MG63 (cell line): ENCODE measurements around the gene TULP4. TPM values are rescaled to one million over a fixed set of nuclear protein-coding genes. Genes with fewer than 3 reads are reported as not detected.
A peak's percentile ranks its signal among the peaks of the same experiment; 100 is the strongest.
"Not testable (repeated sequence)": the region's sequence is repeated elsewhere in the genome, so short reads cannot be mapped to it uniquely, and the experiment has no call there.

ENCODE experiments used
- DNase-seq: peaks from one replicate; pipeline ENCODE4 v3.0.0-alpha.2; 2020
- H3K27me3 ChIP-seq: fragments of 250-450 bp; sonication (Bioruptor Pico); 2 replicates; pipeline ENCODE4 v1.5.1; 2020; ENCODE audit warnings: mild to moderate bottlenecking, moderate library complexity
- H3K36me3 ChIP-seq: fragments of 250-450 bp; sonication (Bioruptor Pico); 2 replicates; pipeline ENCODE4 v1.5.1; 2020; ENCODE audit warnings: mild to moderate bottlenecking, moderate library complexity
- H3K4me3 ChIP-seq: fragments of 250-450 bp; sonication (Bioruptor Pico); 2 replicates; pipeline ENCODE4 v1.5.1; 2020; ENCODE audit warnings: mild to moderate bottlenecking, moderate library complexity
- H3K9me3 ChIP-seq: fragments of 250-450 bp; sonication (Bioruptor Pico); 2 replicates; pipeline ENCODE4 v1.5.1; 2020; ENCODE audit warnings: mild to moderate bottlenecking, moderate library complexity
- total RNA-seq: library from RNA; depleted of rRNA; stranded (reverse); fragments of >200 nt; shearing (Covaris generic); gene quantifications from 2 replicates; pipeline ENCODE4 v1.2.3, GENCODE V29; 2014; ENCODE audit warnings: low replicate concordance

Gene TULP4
- total RNA-seq, 1 experiment from 2014 or later: 19.1 TPM

GRCh38 chr6:158543606-158544185 is 231.4 kb downstream of the TULP4 start:
- H3K36me3 ChIP-seq: no peaks in the 10 kb centered on the region
- DNase-seq: no peak
- H3K27me3 ChIP-seq: no peaks in the 10 kb centered on the region
- H3K4me3 ChIP-seq: no peak overlapping the region
- H3K9me3 ChIP-seq: no peaks in the 10 kb centered on the region

GRCh38 chr6:158544428-158544827 is 232.2 kb downstream of the TULP4 start:
- Histone ChIP-seq H3K36me3 (no peaks in the 10 kb centered on the region), H3K4me3 (no peak overlapping the region), H3K27me3 (no peaks in the 10 kb centered on the region), H3K9me3 (no peaks in the 10 kb centered on the region)
- DNase-seq: no peak

- no peaks in the 10 kb centered on the region for H3K9me3 ChIP-seq
- no peaks in the 10 kb centered on the region for H3K27me3 ChIP-seq
- no peaks in the 10 kb centered on the region for H3K36me3 ChIP-seq
- no peak overlapping the region for H3K4me3 ChIP-seq
- DNase-seq: no peak
These were observed 233.0 kb downstream of the TULP4 start for GRCh38 chr6:158545043-158545966.

GRCh38 chr6:158548418-158549161 is 236.3 kb downstream of the TULP4 start:
- Histone ChIP-seq H3K9me3 (no peaks in the 10 kb centered on the region), H3K36me3 (no peaks in the 10 kb centered on the region)
- no peak for DNase-seq

GRCh38 chr6:158552055-158552795 is 240.0 kb downstream of the TULP4 start:
- Histone ChIP-seq H3K27me3 (no peaks in the 10 kb centered on the region), H3K36me3 (no peaks in the 10 kb centered on the region), H3K4me3 (no peak overlapping the region), H3K9me3 (no peaks in the 10 kb centered on the region)
- no peak for DNase-seq

More at GRCh38 chr6:158548418-158549161, 236.3 kb downstream of the TULP4 start:
- H3K4me3 ChIP-seq: no peak overlapping the region
- H3K27me3 ChIP-seq: no peaks in the 10 kb centered on the region

GRCh38 chr6:158552796-158553138 is 240.5 kb downstream of the TULP4 start:
- no peak for DNase-seq
- H3K27me3 ChIP-seq: no peaks in the 10 kb centered on the region
- no peak overlapping the region for H3K4me3 ChIP-seq
- no peaks in the 10 kb centered on the region for H3K9me3 ChIP-seq
- H3K36me3 ChIP-seq: no peaks in the 10 kb centered on the region

- Histone ChIP-seq H3K9me3 (no peaks in the 10 kb centered on the region), H3K4me3 (no peak overlapping the region), H3K27me3 (no peaks in the 10 kb centered on the region), H3K36me3 (no peaks in the 10 kb centered on the region)
- DNase-seq: no peak
These were observed 242.5 kb downstream of the TULP4 start for GRCh38 chr6:158554611-158555361.

- no peaks in the 10 kb centered on the region for H3K36me3 ChIP-seq
- no peak for DNase-seq
- H3K9me3 ChIP-seq: no peaks in the 10 kb centered on the region
These were observed 243.8 kb downstream of the TULP4 start for GRCh38 chr6:158556113-158556512.

GRCh38 chr6:158557110-158557509 is 244.8 kb downstream of the TULP4 start:
- not testable (repeated sequence) for DNase-seq, H3K27me3 ChIP-seq, H3K9me3 ChIP-seq, H3K36me3 ChIP-seq, H3K4me3 ChIP-seq

More at GRCh38 chr6:158556113-158556512, 243.8 kb downstream of the TULP4 start:
- no peaks in the 10 kb centered on the region for H3K27me3 ChIP-seq
- H3K4me3 ChIP-seq: no peak overlapping the region

GRCh38 chr6:158557927-158558326 is 245.7 kb downstream of the TULP4 start:
- Histone ChIP-seq H3K9me3 (no peaks in the 10 kb centered on the region), H3K4me3 (no peak overlapping the region), H3K36me3 (no peaks in the 10 kb centered on the region; the same call in 1 of the 2 replicates), H3K27me3 (no peaks in the 10 kb centered on the region)
- no peak for DNase-seq

- no peaks in the 10 kb centered on the region; the same call in 1 of the 2 replicates for H3K36me3 ChIP-seq
- H3K4me3 ChIP-seq: no peak overlapping the region
- DNase-seq: no peak
These were observed 246.4 kb downstream of the TULP4 start for GRCh38 chr6:158558415-158559306.

GRCh38 chr6:158559338-158559894 is 247.2 kb downstream of the TULP4 start:
- peak overlapping the region; percentile 92 for H3K4me3 ChIP-seq
- no peak for DNase-seq
- H3K36me3 ChIP-seq: no peaks in the 10 kb centered on the region; the same call in 1 of the 2 replicates
- no peaks in the 10 kb centered on the region for H3K27me3 ChIP-seq
- no peaks in the 10 kb centered on the region for H3K9me3 ChIP-seq

More at GRCh38 chr6:158558415-158559306, 246.4 kb downstream of the TULP4 start:
- no peaks in the 10 kb centered on the region for H3K9me3 ChIP-seq
- H3K27me3 ChIP-seq: no peaks in the 10 kb centered on the region

- Histone ChIP-seq H3K4me3 (peak within 1 kb of the TSS; percentile 92), H3K9me3 (no peaks in the 10 kb centered on the region), H3K36me3 (no peaks in the 10 kb centered on the region; the same call in 1 of the 2 replicates), H3K27me3 (no peaks in the 10 kb centered on the region)
- peak; percentile 88 for DNase-seq
These were observed 247.9 kb downstream of the TULP4 start, which contains the start of gene TMEM181 for GRCh38 chr6:158559895-158560835. Gene TMEM181, plus strand, starts transcription at chr6:158560091. Its CDS starts 134 bp downstream, at chr6:158560225.
